WTC11 (cell line): ENCODE measurements around the gene SLCO4C1. TPM values are rescaled to one million over a fixed set of nuclear protein-coding genes. Genes with fewer than 3 reads are reported as not detected.

Experiments used
- ATAC-seq: fragments of 200-7000 bp; cut with Tn5 transposase; 2 replicates; pipeline ENCODE4 v1.10.0; 2021; ENCODE audit warnings: mild to moderate bottlenecking, moderate library complexity
- CTCF ChIA-PET: fragments of 300-600 bp; sonication (Branson Sonifier 250); formaldehyde crosslinking; loops from one replicate; lab custom pipeline; 2021; ENCODE audit warnings: antibody characterized with exemption; lab: Charles Lee
- POLR2A ChIA-PET: fragments of 350-600 bp; sonication (Branson Sonifier 250); formaldehyde crosslinking; loops from one replicate; lab custom pipeline; 2021; ENCODE audit warnings: antibody characterized with exemption; lab: Charles Lee
- DNase-seq: peaks from one replicate; pipeline ENCODE4 v3.0.0; 2021; ENCODE audit warnings: low spot score
- H3K27ac Mint-ChIP-seq: 2 replicates; pipeline ENCODE4 v1.8.0; 2021; ENCODE audit warnings: mixed read lengths
- H3K27me3 Mint-ChIP-seq: 2 replicates; pipeline ENCODE4 v1.8.0; 2021; ENCODE audit warnings: low read depth, mild to moderate bottlenecking, moderate library complexity, mixed read lengths
- H3K36me3 Mint-ChIP-seq: 2 replicates; pipeline ENCODE4 v1.8.0; 2021; ENCODE audit warnings: mixed read lengths
- H3K4me1 Mint-ChIP-seq: 2 replicates; pipeline ENCODE4 v1.8.0; 2022; ENCODE audit warnings: mixed read lengths
- H3K4me3 Mint-ChIP-seq: 2 replicates; pipeline ENCODE4 v1.8.0; 2021; ENCODE audit warnings: mild to moderate bottlenecking, moderate library complexity, mixed read lengths
- H3K9me3 Mint-ChIP-seq: 2 replicates; pipeline ENCODE4 v1.8.0; 2021; ENCODE audit warnings: mixed read lengths
- CBFB ChIP-seq: sonication (generic); formaldehyde crosslinking; IDR thresholded peaks from 2 replicates; pipeline ENCODE4 v1.8.1; 2022; ENCODE audit warnings: mild to moderate bottlenecking, low read depth, missing genetic modification reagents
- CREB1 ChIP-seq: sonication (generic); formaldehyde crosslinking; IDR thresholded peaks from 2 replicates; pipeline ENCODE4 v1.8.0; 2023; ENCODE audit warnings: mild to moderate bottlenecking, missing genetic modification reagents
- ETV6 ChIP-seq: sonication (generic); formaldehyde crosslinking; IDR thresholded peaks from 2 replicates; pipeline ENCODE4 v1.8.1; 2022; ENCODE audit warnings: mild to moderate bottlenecking, missing genetic modification reagents
- FOXJ3 ChIP-seq: sonication (generic); formaldehyde crosslinking; IDR thresholded peaks from 2 replicates; pipeline ENCODE4 v1.9.0; 2021; ENCODE audit warnings: missing genetic modification reagents, mild to moderate bottlenecking, borderline replicate concordance
- FOXK1 ChIP-seq: sonication (generic); formaldehyde crosslinking; IDR thresholded peaks from 2 replicates; pipeline ENCODE4 v1.8.0; 2022; ENCODE audit warnings: mild to moderate bottlenecking, moderate library complexity, missing genetic modification reagents
- FOXP1 ChIP-seq: sonication (generic); formaldehyde crosslinking; IDR thresholded peaks from 2 replicates; pipeline ENCODE4 v1.8.0; 2022; ENCODE audit warnings: missing genetic modification reagents, mild to moderate bottlenecking, moderate library complexity, borderline replicate concordance
- KAT7 ChIP-seq: sonication (generic); formaldehyde crosslinking; IDR thresholded peaks from 2 replicates; pipeline ENCODE4 v1.8.1; 2023; ENCODE audit warnings: missing genetic modification reagents, mild to moderate bottlenecking, borderline replicate concordance
- MAX ChIP-seq: sonication (generic); formaldehyde crosslinking; IDR thresholded peaks from 2 replicates; pipeline ENCODE4 v1.8.0; 2022; ENCODE audit warnings: mild to moderate bottlenecking, missing genetic modification reagents
- MXD4 ChIP-seq: fragments of 250-450 bp; sonication (Bioruptor Pico); IDR thresholded peaks from 2 replicates; pipeline ENCODE4 v1.8.0; 2021; ENCODE audit warnings: mild to moderate bottlenecking, moderate library complexity, borderline replicate concordance
- NFATC4 ChIP-seq: fragments of 250-450 bp; sonication (Bioruptor Pico); IDR thresholded peaks from 2 replicates; pipeline ENCODE4 v1.9.0; 2021; ENCODE audit warnings: mild to moderate bottlenecking
- NFYB ChIP-seq: sonication (generic); formaldehyde crosslinking; conservative IDR thresholded peaks from 2 replicates; pipeline ENCODE4 v1.8.0; 2022; ENCODE audit warnings: low read depth, missing genetic modification reagents
- NR3C1 ChIP-seq: sonication (generic); formaldehyde crosslinking; conservative IDR thresholded peaks from 2 replicates; pipeline ENCODE4 v1.8.1; 2023; ENCODE audit warnings: low read depth, mild to moderate bottlenecking, missing genetic modification reagents
- OVOL2 ChIP-seq: fragments of 250-450 bp; sonication (Bioruptor Pico); IDR thresholded peaks from 2 replicates; pipeline ENCODE4 v1.9.0; 2021; ENCODE audit warnings: mild to moderate bottlenecking, borderline replicate concordance
- SMAD4 ChIP-seq: sonication (generic); formaldehyde crosslinking; IDR thresholded peaks from 2 replicates; pipeline ENCODE4 v1.8.0; 2022; ENCODE audit warnings: mild to moderate bottlenecking, missing genetic modification reagents
- SOX15 ChIP-seq: fragments of 250-450 bp; sonication (Bioruptor Pico); IDR thresholded peaks from 2 replicates; pipeline ENCODE4 v1.9.0; 2021; ENCODE audit warnings: mild to moderate bottlenecking
- ZNF263 ChIP-seq: sonication (generic); formaldehyde crosslinking; IDR thresholded peaks from 2 replicates; pipeline ENCODE4 v1.8.1; 2022; ENCODE audit warnings: low read depth, mild to moderate bottlenecking, moderate library complexity, missing genetic modification reagents
- ZNF281 ChIP-seq: sonication (generic); formaldehyde crosslinking; IDR thresholded peaks from 2 replicates; pipeline ENCODE4 v1.8.0; 2023; ENCODE audit warnings: mild to moderate bottlenecking, missing genetic modification reagents
- ZNF416 ChIP-seq: fragments of 250-450 bp; sonication (Bioruptor Pico); IDR thresholded peaks from 2 replicates; pipeline ENCODE4 v1.9.0; 2021; ENCODE audit warnings: mild to moderate bottlenecking, inconsistent platforms
- ZNF423 ChIP-seq: fragments of 250-450 bp; sonication (Bioruptor Pico); IDR thresholded peaks from 2 replicates; pipeline ENCODE4 v2.1.2; 2022; ENCODE audit warnings: mild to moderate bottlenecking, moderate library complexity
- total RNA-seq: library from RNA; stranded (reverse); gene quantifications from 3 replicates; pipeline ENCODE4 v1.2.3, GENCODE V29; 2021
- TF ChIP-seq, protein P1 (sequence below): sonication (generic); formaldehyde crosslinking; IDR thresholded peaks from 2 replicates; pipeline ENCODE4 v1.8.1; 2022; ENCODE audit warnings: mild to moderate bottlenecking, missing genetic modification reagents, moderate library complexity, borderline replicate concordance
- TF ChIP-seq, protein P2 (sequence below): sonication (generic); formaldehyde crosslinking; IDR thresholded peaks from 2 replicates; pipeline ENCODE4 v1.8.1; 2022; ENCODE audit warnings: missing genetic modification reagents, borderline replicate concordance
- TF ChIP-seq, protein P3 (sequence below): sonication (generic); formaldehyde crosslinking; IDR thresholded peaks from 2 replicates; pipeline ENCODE4 v1.8.1; 2022; ENCODE audit warnings: mild to moderate bottlenecking, moderate library complexity, missing genetic modification reagents
- TF ChIP-seq, protein P4 (sequence below): fragments of 200-600 bp; IDR thresholded peaks from 2 replicates; pipeline ENCODE4 v1.8.0; 2022; ENCODE audit warnings: antibody characterized with exemption

Gene SLCO4C1
- total RNA-seq, 1 experiment from 2014 or later = 5.4 TPM

DNA sequence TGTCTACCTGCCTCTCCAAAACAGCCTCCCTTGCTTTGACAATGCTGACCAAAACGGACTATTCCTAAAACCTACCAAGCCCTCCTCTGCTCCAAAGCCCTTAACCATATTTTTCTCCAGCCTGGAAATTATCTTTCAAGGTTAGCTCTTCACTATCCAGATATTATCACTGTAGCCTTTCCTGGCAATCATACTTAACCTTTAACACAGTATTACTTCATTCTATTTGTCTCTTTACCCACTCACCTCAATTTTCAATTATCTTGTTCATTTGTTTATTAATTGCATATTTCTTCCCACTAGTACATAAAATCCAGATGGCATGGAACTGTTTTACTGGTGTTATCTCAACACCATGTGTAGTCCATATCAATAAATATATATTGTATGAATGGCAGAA lies 7.5 kb downstream of the SLCO4C1 start (continued):
- TF ChIP-seq CREB1 (CRISPR knock-in tag) (no peak), FOXJ3 (no peak)

DNA sequence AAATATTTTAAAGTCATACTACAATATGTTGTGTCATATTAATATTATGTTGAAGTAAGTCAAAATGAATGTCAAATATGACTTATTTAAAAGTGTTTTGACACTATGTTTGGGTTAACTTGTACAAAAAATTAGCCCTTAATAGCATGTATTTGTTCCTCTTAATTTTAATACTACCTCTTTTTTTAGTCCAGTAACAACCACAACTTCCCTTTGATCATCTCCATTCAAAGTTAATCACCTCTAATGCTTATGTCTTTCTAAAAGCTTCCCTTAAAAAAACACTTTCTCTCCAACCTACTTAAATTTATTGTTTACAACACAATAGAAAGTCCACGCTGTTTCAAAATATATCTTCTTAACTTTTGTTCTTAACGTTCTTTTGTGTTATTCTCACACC lies 9.6 kb downstream of the SLCO4C1 start:
- ChIA-PET CTCF (interaction anchor here (1.4 kb wide), 1 partner anchor 10 kb away, joined by 5 read pairs; the partner anchor contains the start of gene SLCO4C1), POLR2A (no interaction called here)
- H3K27ac Mint-ChIP-seq = no peak overlapping the region

DNA sequence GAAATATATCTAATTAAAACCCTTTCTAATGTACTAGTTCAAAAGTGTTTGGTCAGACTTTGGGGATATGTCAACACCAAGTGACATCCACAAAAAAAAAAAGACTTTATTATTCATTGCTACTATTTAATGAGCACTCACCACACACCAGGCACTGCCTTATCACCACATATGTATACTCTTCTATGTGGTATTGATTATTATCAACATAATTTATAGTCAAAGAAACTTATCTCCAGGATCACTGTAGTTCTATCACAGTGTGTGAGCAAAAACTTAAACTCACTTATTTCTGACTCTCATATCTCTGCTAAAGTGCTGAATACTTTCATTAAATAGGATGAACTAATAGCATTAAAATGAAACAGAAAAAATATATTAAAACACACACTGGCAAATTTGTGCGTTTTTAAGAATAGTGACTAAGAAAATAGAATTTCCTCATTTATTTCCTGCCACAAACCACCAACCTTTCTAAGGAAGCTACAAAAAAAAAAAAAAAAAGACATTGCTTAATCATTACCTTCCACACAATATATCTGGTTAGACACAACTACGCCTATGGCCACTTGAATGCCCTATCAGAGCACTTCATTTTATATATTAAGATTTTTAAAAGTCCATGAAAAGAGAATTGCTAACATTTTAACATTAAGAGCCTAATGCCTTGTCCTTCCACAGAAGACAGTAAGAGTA lies 12.8 kb downstream of the SLCO4C1 start:
- no peaks in the 10 kb centered on the region for H3K27me3 Mint-ChIP-seq
- ChIA-PET CTCF (no interaction called here), POLR2A (no interaction called here)
- no peaks in the 10 kb centered on the region for H3K9me3 Mint-ChIP-seq
- DNase-seq (no peak), ATAC-seq (no peak)
- H3K4me1 Mint-ChIP-seq = peaks cover 11% of the 10 kb centered on the region
- TF ChIP-seq OVOL2 (no peak), CBFB (CRISPR knock-in tag) (no peak), FOXP1 (CRISPR knock-in tag) (no peak), ZNF416 (CRISPR knock-in tag) (no peak), ZNF423 (no peak)
- TF ChIP-seq, protein P1, sequence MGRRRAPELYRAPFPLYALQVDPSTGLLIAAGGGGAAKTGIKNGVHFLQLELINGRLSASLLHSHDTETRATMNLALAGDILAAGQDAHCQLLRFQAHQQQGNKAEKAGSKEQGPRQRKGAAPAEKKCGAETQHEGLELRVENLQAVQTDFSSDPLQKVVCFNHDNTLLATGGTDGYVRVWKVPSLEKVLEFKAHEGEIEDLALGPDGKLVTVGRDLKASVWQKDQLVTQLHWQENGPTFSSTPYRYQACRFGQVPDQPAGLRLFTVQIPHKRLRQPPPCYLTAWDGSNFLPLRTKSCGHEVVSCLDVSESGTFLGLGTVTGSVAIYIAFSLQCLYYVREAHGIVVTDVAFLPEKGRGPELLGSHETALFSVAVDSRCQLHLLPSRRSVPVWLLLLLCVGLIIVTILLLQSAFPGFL (CRISPR knock-in tag) = no peak
- H3K4me3 Mint-ChIP-seq = no peak overlapping the region
- no peaks in the 10 kb centered on the region; the same call in 1 of the 2 replicates for H3K36me3 Mint-ChIP-seq
- no peak overlapping the region for H3K27ac Mint-ChIP-seq

More for the DNA sequence above, 9.6 kb downstream of the SLCO4C1 start:
- H3K36me3 Mint-ChIP-seq = peaks cover 3% of the 10 kb centered on the region; the same call in 1 of the 2 replicates
- H3K4me1 Mint-ChIP-seq = peaks cover 17% of the 10 kb centered on the region
- no peak for TF ChIP-seq NFATC4 (CRISPR knock-in tag)
- TF ChIP-seq FOXK1 = no peak
- TF ChIP-seq MAX (CRISPR knock-in tag) = no peak
- TF ChIP-seq ETV6 = no peak
- TF ChIP-seq SMAD4 (CRISPR knock-in tag) = no peak
- TF ChIP-seq, protein P2, sequence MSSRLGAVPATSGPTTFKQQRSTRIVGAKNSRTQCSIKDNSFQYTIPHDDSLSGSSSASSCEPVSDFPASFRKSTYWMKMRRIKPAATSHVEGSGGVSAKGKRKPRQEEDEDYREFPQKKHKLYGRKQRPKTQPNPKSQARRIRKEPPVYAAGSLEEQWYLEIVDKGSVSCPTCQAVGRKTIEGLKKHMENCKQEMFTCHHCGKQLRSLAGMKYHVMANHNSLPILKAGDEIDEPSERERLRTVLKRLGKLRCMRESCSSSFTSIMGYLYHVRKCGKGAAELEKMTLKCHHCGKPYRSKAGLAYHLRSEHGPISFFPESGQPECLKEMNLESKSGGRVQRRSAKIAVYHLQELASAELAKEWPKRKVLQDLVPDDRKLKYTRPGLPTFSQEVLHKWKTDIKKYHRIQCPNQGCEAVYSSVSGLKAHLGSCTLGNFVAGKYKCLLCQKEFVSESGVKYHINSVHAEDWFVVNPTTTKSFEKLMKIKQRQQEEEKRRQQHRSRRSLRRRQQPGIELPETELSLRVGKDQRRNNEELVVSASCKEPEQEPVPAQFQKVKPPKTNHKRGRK (CRISPR knock-in tag) = no peak
- no peak for TF ChIP-seq MXD4 (CRISPR knock-in tag)
- H3K27me3 Mint-ChIP-seq = no peaks in the 10 kb centered on the region
- no peak overlapping the region for H3K4me3 Mint-ChIP-seq
- no peak for ATAC-seq
- no peak for DNase-seq
- H3K9me3 Mint-ChIP-seq = no peaks in the 10 kb centered on the region

- peaks cover 3% of the 10 kb centered on the region; the same call in 1 of the 2 replicates for H3K4me1 Mint-ChIP-seq
- no peaks in the 10 kb centered on the region for H3K9me3 Mint-ChIP-seq
- H3K36me3 Mint-ChIP-seq = no peaks in the 10 kb centered on the region
- DNase-seq = no peak
- H3K27me3 Mint-ChIP-seq = no peaks in the 10 kb centered on the region
- no peak overlapping the region for H3K27ac Mint-ChIP-seq
- ChIA-PET POLR2A (no interaction called here), CTCF (no interaction called here)
- no peak overlapping the region for H3K4me3 Mint-ChIP-seq
- no peak for ATAC-seq
- TF ChIP-seq, protein P3, sequence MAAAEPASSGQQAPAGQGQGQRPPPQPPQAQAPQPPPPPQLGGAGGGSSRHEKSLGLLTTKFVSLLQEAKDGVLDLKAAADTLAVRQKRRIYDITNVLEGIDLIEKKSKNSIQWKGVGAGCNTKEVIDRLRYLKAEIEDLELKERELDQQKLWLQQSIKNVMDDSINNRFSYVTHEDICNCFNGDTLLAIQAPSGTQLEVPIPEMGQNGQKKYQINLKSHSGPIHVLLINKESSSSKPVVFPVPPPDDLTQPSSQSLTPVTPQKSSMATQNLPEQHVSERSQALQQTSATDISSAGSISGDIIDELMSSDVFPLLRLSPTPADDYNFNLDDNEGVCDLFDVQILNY = no peak
- TF ChIP-seq ZNF263 = no peak
- TF ChIP-seq, protein P4, sequence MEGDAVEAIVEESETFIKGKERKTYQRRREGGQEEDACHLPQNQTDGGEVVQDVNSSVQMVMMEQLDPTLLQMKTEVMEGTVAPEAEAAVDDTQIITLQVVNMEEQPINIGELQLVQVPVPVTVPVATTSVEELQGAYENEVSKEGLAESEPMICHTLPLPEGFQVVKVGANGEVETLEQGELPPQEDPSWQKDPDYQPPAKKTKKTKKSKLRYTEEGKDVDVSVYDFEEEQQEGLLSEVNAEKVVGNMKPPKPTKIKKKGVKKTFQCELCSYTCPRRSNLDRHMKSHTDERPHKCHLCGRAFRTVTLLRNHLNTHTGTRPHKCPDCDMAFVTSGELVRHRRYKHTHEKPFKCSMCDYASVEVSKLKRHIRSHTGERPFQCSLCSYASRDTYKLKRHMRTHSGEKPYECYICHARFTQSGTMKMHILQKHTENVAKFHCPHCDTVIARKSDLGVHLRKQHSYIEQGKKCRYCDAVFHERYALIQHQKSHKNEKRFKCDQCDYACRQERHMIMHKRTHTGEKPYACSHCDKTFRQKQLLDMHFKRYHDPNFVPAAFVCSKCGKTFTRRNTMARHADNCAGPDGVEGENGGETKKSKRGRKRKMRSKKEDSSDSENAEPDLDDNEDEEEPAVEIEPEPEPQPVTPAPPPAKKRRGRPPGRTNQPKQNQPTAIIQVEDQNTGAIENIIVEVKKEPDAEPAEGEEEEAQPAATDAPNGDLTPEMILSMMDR = no peak
- TF ChIP-seq ZNF281 = no peak
- TF ChIP-seq KAT7 (CRISPR knock-in tag) = no peak
- TF ChIP-seq NFYB = no peak
- no peak for TF ChIP-seq SOX15 (CRISPR knock-in tag)
- TF ChIP-seq NR3C1 (CRISPR knock-in tag) = no peak
Observed at GRCh38 chr5:102279711-102280110, 16.4 kb downstream of the SLCO4C1 start.
